ENCODE results near the gene BBS12. TPM values are rescaled to one million over a fixed set of nuclear protein-coding genes. Genes with fewer than 3 reads are reported as not detected.

The BBS12 gene
- total and polyA plus RNA-seq, 2 experiments from 2014 or later, result 2.3 to 2.6 TPM

DNA sequence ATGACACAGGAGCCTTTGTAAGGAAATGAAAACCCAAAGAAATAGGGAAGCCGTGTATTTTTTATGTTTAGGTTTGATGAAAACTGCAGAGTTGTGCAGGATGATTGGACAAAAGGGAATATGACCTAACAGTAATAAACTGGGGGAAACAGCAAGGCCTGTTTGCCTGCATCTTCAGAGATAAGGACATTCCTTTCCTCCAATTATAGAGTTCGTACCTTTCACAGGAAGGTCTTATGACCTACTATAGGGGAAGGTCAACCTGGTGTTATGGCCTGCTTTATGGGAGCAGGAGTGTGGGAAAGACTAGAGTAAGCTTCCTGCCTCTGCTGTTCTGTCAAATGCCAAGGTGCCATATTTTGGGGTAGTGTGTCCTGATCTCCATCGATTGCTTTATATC lies 42.5 kb downstream of the BBS12 start (continued):
- TF ChIP-seq POLR2AphosphoS5 (IDR thresholded peaks at IDR 0.05; ENCODE audit: low read depth) (no peak), NANOG (IDR thresholded peaks at IDR 0.05; ENCODE audit: borderline replicate concordance) (no peak), EZH2 (IDR thresholded peaks at IDR 0.05; ENCODE audit: low read depth, unreplicated experiment) (no peak)

- Histone ChIP-seq H3K27me3 (ENCODE audit: insufficient read depth) (no peaks in the 10 kb centered on the region), H3K9me2 (ENCODE audit: insufficient read depth) (peaks cover 4% of the 10 kb centered on the region; the same call in 1 of the 2 replicates), H3K27ac (ENCODE audit: low read depth) (no peak overlapping the region), H3K4me2 (no peak overlapping the region), H3K36me3 (ENCODE audit: insufficient read depth) (no peaks in the 10 kb centered on the region), H2AFZ (peak overlapping the region; percentile 87), H3K4me3 (no peak overlapping the region), H3F3A (replicated peaks; ENCODE audit: low read depth) (no peaks in the 10 kb centered on the region), H4K20me1 (replicated peaks; ENCODE audit: insufficient read depth) (no peaks in the 10 kb centered on the region), H3K79me2 (replicated peaks; ENCODE audit: insufficient read depth) (no peaks in the 10 kb centered on the region), H3K4me1 (ENCODE audit: insufficient read depth) (peaks cover 15% of the 10 kb centered on the region)
- Mint-ChIP-seq H3K9me3 (peaks cover 9% of the 10 kb centered on the region; the same call in 2 of the 3 replicates), H3K27me3 (ENCODE audit: insufficient read depth, low read depth, poor library complexity) (peaks cover 6% of the 10 kb centered on the region), H3K4me1 (peaks cover 37% of the 10 kb centered on the region), H3K27ac (peak overlapping the region; percentile 45), H3K4me3 (no peak overlapping the region), H3K36me3 (ENCODE audit: low read depth) (peaks cover 13% of the 10 kb centered on the region; the same call in 2 of the 3 replicates)
- TF ChIP-seq NANOG (IDR thresholded peaks at IDR 0.05; ENCODE audit: borderline replicate concordance) (no peak), JUNB (IDR thresholded peaks at IDR 0.05; ENCODE audit: unreplicated experiment) (no peak), ZNF462 (CRISPR knock-in tag; IDR thresholded peaks at IDR 0.05) (no peak), ZNF114 (CRISPR knock-in tag; IDR thresholded peaks at IDR 0.05) (no peak)
- ATAC-seq, result peak; percentile 73
- peak; percentile 54 for DNase-seq (ENCODE audit: low spot score)
These were observed 43.7 kb downstream of the BBS12 start for GRCh38 chr4:122775987-122776836.
